ENCODE measurements around the gene SMARCD1.
A peak's percentile ranks its signal among the peaks of the same experiment; 100 is the strongest.

Gene SMARCD1

DNA sequence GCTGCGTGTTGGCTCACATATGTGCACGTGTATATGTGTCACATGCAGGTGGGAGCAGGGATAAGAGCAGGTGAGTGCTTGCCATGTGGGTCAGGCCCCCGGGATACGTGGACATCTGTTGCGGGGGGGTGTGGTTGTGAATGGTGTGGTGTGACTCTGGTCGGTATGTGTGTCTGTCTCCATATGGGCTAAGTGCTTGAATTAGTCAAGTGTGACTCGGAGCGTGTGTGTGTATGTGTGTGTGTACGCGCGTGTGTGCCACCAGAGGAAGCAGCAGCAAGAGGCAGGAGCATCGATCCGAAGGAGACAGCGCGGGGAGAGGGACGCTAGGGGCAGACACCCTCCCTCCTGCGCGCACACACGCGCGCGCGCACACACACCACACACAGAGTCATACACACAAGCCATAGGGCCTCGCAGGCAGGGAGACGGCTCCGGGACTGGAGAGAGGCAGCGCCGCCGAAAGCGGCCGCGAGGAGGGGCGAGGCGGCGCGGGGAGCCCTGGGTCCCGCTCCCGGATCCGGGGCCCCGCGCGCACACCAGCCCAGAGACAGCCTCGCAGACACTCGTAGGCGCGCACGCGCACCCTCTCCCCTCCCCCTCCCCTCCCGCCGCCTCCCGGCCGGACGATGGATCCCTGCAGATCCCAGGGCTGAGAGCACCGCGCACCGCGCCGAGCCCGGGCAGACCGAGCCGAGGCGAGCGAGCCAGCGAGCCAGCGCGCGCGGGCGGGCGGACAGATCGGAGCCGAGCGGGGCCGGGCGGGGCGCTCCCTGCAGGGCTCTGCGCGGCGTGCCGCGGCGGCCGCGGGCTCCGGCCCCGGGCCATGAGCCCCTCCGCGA lies 27.9 kb upstream of the SMARCD1 start, which contains the start of gene ASIC1:
TSS of gene ASIC1 (plus strand) at position 597 of the 842 bp plus-strand sequence. CDS start 1,171 bp downstream, outside the sequence.
- peak; percentile 30 for DNase-seq (ENCODE audit: low spot score)

DNA sequence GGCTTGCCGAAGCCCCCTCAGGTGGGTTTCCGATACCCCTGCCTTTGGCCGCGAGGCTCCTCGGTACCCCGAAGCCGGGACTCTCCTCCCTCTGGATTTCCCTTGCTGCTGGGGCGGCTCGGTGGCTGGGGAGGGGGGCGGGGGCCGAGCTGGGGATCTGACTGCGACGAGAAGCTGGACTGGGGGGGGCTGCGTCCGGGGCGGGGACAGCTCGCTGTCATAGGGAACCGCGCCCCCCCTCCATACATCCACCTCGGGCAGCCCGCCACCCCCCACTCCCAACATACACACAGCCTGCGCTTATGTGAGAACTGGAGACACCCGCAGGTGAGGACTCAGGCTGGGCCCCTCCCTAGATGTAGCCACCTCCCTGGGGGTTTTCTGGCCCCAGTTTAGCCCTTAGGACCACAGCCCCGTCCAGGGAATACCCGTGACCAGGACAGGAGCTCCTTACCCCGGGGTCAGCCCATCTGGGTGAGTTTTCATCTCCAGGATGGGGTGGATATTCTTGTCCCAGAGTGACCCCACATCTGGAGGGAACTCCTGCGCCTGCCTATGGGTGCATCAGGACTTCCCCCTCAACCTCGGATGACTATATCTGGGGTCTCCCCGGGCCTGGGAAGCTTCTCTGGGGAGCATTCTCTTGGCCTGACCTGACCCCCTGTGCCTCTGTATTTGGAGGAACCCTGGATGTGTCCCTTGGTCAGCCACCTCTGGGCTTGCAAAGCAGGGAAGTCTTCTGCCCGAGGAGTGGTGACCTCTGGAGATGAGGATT lies 27.1 kb upstream of the SMARCD1 start:
- DNase-seq (ENCODE audit: low spot score): no peak

DNA sequence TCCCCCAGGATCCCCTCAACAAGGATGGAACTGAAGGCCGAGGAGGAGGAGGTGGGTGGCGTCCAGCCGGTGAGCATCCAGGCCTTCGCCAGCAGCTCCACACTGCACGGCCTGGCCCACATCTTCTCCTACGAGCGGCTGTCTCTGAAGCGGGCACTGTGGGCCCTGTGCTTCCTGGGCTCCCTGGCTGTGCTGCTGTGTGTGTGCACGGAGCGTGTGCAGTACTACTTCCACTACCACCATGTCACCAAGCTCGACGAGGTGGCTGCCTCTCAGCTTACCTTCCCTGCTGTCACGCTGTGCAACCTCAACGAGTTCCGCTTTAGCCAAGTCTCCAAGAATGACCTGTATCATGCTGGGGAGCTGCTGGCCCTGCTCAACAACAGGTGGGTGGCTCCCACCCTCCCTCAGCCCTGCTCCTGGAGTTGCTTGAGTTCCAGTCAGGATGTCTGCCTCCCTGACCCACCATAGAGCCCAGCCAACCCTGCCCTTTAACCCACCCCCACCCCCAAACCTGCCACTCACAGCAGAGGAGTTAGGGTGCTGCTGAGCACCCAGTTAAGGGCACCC lies 26.3 kb upstream of the SMARCD1 start:
- no peak for DNase-seq (ENCODE audit: low spot score)

- peak; percentile 56 for DNase-seq (ENCODE audit: low spot score)
Observed at GRCh38 chr12:50059440-50060119, 25.6 kb upstream of the SMARCD1 start.

GRCh38 chr12:50060120-50060468 lies 25.0 kb upstream of the SMARCD1 start:
- DNase-seq (ENCODE audit: low spot score): no peak

DNA sequence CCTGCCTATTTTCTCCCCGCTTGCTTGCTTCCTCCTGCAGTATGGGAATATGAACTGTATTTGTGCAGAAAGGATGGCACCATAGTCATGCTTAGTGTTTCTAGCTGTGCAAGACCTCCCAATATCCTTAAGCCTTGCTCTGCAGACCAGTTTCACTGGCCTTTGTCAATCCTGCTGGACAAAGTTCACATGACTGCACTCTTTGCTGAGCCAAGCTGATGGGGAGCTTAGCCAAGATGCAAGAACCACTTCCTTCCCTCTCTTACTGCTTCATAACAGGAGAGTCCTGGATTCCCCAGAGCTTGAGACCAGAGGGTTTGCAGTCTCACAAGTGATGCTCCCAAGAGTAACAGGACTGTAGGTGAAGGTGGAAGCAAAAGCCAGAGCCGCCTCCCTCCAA lies 24.0 kb upstream of the SMARCD1 start:
- no peak for DNase-seq (ENCODE audit: low spot score)

DNA sequence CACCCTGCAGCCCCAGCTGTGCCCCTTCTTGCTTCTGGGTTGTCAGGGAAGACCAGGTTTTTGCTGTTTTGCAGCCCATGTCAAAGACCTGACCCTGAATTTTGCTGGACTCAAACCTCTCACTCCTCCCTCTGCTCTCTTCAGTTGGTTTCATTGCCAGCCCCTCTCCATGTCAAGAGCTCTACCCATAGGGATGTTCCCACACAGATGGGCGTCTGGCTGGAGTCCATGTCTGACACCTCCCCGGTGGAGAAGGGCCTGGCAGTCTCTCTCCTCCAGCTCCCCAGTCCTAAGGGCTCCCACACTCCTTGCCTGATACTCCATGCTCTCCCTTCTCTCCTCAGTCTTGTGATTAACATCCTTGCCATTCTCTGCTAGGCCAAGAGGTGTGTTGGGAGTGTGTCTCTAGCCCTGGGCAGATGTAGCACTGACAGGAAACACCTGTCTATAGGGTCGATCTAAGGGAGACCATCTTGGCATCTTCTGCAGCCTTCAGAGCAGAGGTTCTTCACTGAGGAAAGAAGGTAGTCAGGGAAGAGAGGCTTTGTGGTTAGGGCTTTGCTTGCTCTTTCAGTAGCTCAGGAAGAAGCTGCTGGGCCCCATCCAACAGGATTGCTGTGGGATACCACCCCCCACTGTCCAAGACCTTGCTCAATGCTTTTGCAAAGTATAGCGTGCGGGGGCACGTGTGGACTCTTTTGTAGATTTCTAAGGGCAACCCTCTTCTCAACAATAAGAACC lies 23.0 kb upstream of the SMARCD1 start:
- DNase-seq (ENCODE audit: low spot score): no peak

GRCh38 chr12:50062728-50063460 lies 22.2 kb upstream of the SMARCD1 start:
- no peak for DNase-seq (ENCODE audit: low spot score)

- DNase-seq (ENCODE audit: low spot score): no peak
Observed at GRCh38 chr12:50065726-50066310, 19.3 kb upstream of the SMARCD1 start.

GRCh38 chr12:50066402-50066801 lies 18.7 kb upstream of the SMARCD1 start:
- DNase-seq (ENCODE audit: low spot score): no peak

- no peak for DNase-seq (ENCODE audit: low spot score)
Observed at GRCh38 chr12:50069069-50069468, 16.1 kb upstream of the SMARCD1 start.

- DNase-seq (ENCODE audit: low spot score): no peak
Observed at GRCh38 chr12:50069539-50069938, 15.6 kb upstream of the SMARCD1 start.

- DNase-seq (ENCODE audit: low spot score): peak; percentile 64
Observed at GRCh38 chr12:50070314-50071060, 14.7 kb upstream of the SMARCD1 start.

- no peak for DNase-seq (ENCODE audit: low spot score)
Observed at GRCh38 chr12:50072198-50072907, 12.8 kb upstream of the SMARCD1 start.

DNA sequence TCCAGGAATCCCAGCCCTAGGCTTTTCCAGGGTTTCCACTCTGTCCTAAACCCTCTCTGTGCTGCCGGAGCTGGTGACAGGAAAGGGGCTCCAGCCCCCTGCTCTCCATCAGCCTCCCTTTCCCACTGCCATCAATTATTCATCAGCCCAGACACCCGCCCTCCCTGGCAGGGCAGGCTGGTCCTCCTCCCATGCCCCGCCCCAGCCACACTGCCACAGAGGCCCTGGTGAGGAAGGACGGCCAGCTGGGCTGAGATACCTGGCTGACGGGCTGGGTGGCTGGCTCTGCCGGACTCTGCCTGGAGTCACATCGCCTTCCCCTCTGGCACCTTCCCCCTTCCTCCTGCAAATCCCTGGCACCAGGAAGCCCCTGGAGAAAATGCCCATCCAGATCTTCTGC lies 11.9 kb upstream of the SMARCD1 start:
- DNase-seq (ENCODE audit: low spot score): no peak

- DNase-seq (ENCODE audit: low spot score): no peak
Observed at GRCh38 chr12:50073712-50074111, 11.4 kb upstream of the SMARCD1 start.

- DNase-seq (ENCODE audit: low spot score): peak; percentile 79
Observed at GRCh38 chr12:50074936-50075807, 10.0 kb upstream of the SMARCD1 start.

- no peak for DNase-seq (ENCODE audit: low spot score)
Observed at GRCh38 chr12:50075808-50076170, 9.4 kb upstream of the SMARCD1 start.
